Prostate gland (tissue), 2 donors: ENCODE measurements around the gene CORO6. TPM values are rescaled to one million over a fixed set of nuclear protein-coding genes. Genes with fewer than 3 reads are reported as not detected.
"Not testable (repeated sequence)": the region's sequence is repeated elsewhere in the genome, so short reads cannot be mapped to it uniquely, and the experiment has no call there.

ENCODE experiments used
- DNase-seq: peaks from one replicate; pipeline ENCODE4 v3.0.0-alpha.2; 2019; ENCODE audit warnings: low spot score
- H3K27ac ChIP-seq, 2 donors: fragments of 200-600 bp; sonication (generic); 2 replicates each; pipeline ENCODE4 v1.5.1; 2017 to 2019
- H3K27me3 ChIP-seq: fragments of 200-600 bp; sonication (generic); replicated peaks from 2 replicates; pipeline ENCODE4 v1.5.1; 2019; ENCODE audit not compliant: insufficient read depth
- H3K36me3 ChIP-seq, 2 donors: fragments of 200-600 bp; sonication (generic); 1 replicate in 1 of 2; 2 replicates in 1 of 2; pipeline versions ENCODE4 v1.5.1 to v1.8.1; 2017 to 2019
- H3K4me1 ChIP-seq: fragments of 200-600 bp; sonication (generic); replicated peaks from 2 replicates; pipeline ENCODE4 v1.5.1; 2019
- H3K4me3 ChIP-seq, 2 donors: fragments of 200-600 bp; sonication (generic); 2 replicates each; pipeline ENCODE4 v1.5.1; 2017 to 2019
- H3K9me3 ChIP-seq: fragments of 200-600 bp; sonication (generic); 2 replicates; pipeline ENCODE4 v1.5.1; 2017
- CTCF ChIP-seq, 4 experiments: fragments of 200-600 bp in 2 of 4; fragments of 450-650 bp in 2 of 4; sonication (generic) in 2 of 4; IDR thresholded peaks; 1 replicate in 3 of 4; 2 replicates in 1 of 4; pipeline ENCODE4 v1.5.1; 2016 to 2019; ENCODE audit warnings: antibody characterized with exemption in 4 of 4, mild to moderate bottlenecking in 2 of 4, moderate library complexity in 2 of 4
- POLR2A ChIP-seq: fragments of 450-650 bp; IDR thresholded peaks from one replicate; pipeline ENCODE4 v1.6.1; 2016; ENCODE audit warnings: antibody characterized with exemption, mild to moderate bottlenecking
- POLR2AphosphoS5 ChIP-seq: sonication (generic); formaldehyde crosslinking; IDR thresholded peaks from one replicate; pipeline ENCODE4 v1.6.1; 2017; ENCODE audit warnings: antibody characterized with exemption
- WGBS: methylation state at CpG from one replicate; pipeline ENCODE4 v1.1.5; 2018; 5-methylcytosine and 5-hydroxymethylcytosine counted together
- intact Hi-C: fragments of 100-400 bp; cut with DNase I; formaldehyde crosslinking; loops from one replicate; pipeline ENCODE4 v1.14.2; 2022
- total RNA-seq, 2 donors: library from RNA; depleted of rRNA; stranded (reverse); fragments of >200 nt; gene quantifications; one replicate each; pipeline ENCODE4 v1.1.0, GENCODE V29; 2016

The CORO6 gene
- total RNA-seq, 2 donors from 2014 or later = 23.4 to 33.5 TPM

GRCh38 chr17:29653995-29654714 is 31.4 kb upstream of the CORO6 start:
- WGBS = 63% methylated on average over 1 of the region's 1 CpG
- intact Hi-C loops = no loop called here

GRCh38 chr17:29652976-29653375 is 30.3 kb upstream of the CORO6 start:
- Histone ChIP-seq H3K9me3 (no peaks in the 10 kb centered on the region), H3K36me3 (no peaks in the 10 kb centered on the region), H3K4me1 (no peaks in the 10 kb centered on the region), H3K27ac (no peak overlapping the region), H3K27me3 (no peaks in the 10 kb centered on the region), H3K4me3 (no peak overlapping the region)
- no peak for DNase-seq
- intact Hi-C loops = no loop called here
- no peak for TF ChIP-seq POLR2AphosphoS5
- no peak for TF ChIP-seq CTCF (IDR thresholded peaks at IDR 0.05)
- TF ChIP-seq POLR2A = no peak

More at GRCh38 chr17:29653995-29654714, 31.4 kb upstream of the CORO6 start:
- TF ChIP-seq POLR2A = no peak
- Histone ChIP-seq H3K9me3 (no peaks in the 10 kb centered on the region), H3K27me3 (no peaks in the 10 kb centered on the region), H3K4me1 (no peaks in the 10 kb centered on the region), H3K36me3 (no peaks in the 10 kb centered on the region), H3K4me3 (no peak overlapping the region), H3K27ac (no peak overlapping the region)
- DNase-seq = no peak

- H3K9me3 ChIP-seq, H3K4me3 ChIP-seq, H3K4me1 ChIP-seq, intact Hi-C loops, DNase-seq, H3K27me3 ChIP-seq, H3K36me3 ChIP-seq, H3K27ac ChIP-seq: not testable (repeated sequence)
- whole genome bisulfite sequencing = 96% methylated on average over 7 of the region's 7 CpGs
Measured at GRCh38 chr17:29651913-29652312, 29.2 kb upstream of the CORO6 start.

- Histone ChIP-seq H3K9me3 (no peaks in the 10 kb centered on the region), H3K4me3 (no peak overlapping the region), H3K27me3 (no peaks in the 10 kb centered on the region), H3K27ac (no peak overlapping the region), H3K36me3 (no peaks in the 10 kb centered on the region), H3K4me1 (no peaks in the 10 kb centered on the region)
- intact Hi-C loops = no loop called here
- TF ChIP-seq CTCF (IDR thresholded peaks at IDR 0.05) (no peak), POLR2A (no peak), POLR2AphosphoS5 (no peak)
- DNase-seq = no peak
- WGBS = 92% methylated on average over 4 of the region's 4 CpGs
Measured at GRCh38 chr17:29650396-29650795, 27.7 kb upstream of the CORO6 start.

- H3K36me3 ChIP-seq = no peaks in the 10 kb centered on the region
- no peaks in the 10 kb centered on the region for H3K27me3 ChIP-seq
- WGBS = 95% methylated on average over 5 of the region's 5 CpGs
Measured at GRCh38 chr17:29649359-29649758, 26.6 kb upstream of the CORO6 start.

More at GRCh38 chr17:29649359-29649758, 26.6 kb upstream of the CORO6 start:
- Histone ChIP-seq H3K27ac (no peak overlapping the region), H3K4me1 (no peaks in the 10 kb centered on the region), H3K9me3 (no peaks in the 10 kb centered on the region), H3K4me3 (no peak overlapping the region)
- TF ChIP-seq CTCF (IDR thresholded peaks at IDR 0.05) (no peak), POLR2A (no peak)
- intact Hi-C loops = no loop called here
- no peak for DNase-seq
